ENCODE measurements around the gene SERGEF. TPM values are rescaled to one million over a fixed set of nuclear protein-coding genes. Genes with fewer than 3 reads are reported as not detected.

The SERGEF gene
- total and polyA plus RNA-seq, 2 of the 13 experiments (the other 11 are each of a cell fraction or from before 2014, with no cell fraction given): 54.5 to 114 TPM

- DNase-seq (ENCODE audit: low spot score): no peak
- POLR2A ChIA-PET: no interaction called here
- Histone ChIP-seq H3K27ac (ENCODE audit: extremely low read length, insufficient read depth, low read length) (no peak overlapping the region), H3K27me3 (ENCODE audit: control insufficient read depth in 1 of 2, insufficient read depth in 2 of 2, low read length in 2 of 2) (no peaks in the 10 kb centered on the region), H3K9ac (ENCODE audit: insufficient read depth, low read depth, low read length) (no peak overlapping the region), H4K20me1 (ENCODE audit: insufficient read depth, low read length) (no peaks in the 10 kb centered on the region), H3K9me3 (ENCODE audit: low read length) (no peaks in the 10 kb centered on the region), H2AFZ (ENCODE audit: low read length) (no peak overlapping the region), H3K4me1 (ENCODE audit: insufficient read depth, low read length) (no peaks in the 10 kb centered on the region), H3K36me3 (replicated peaks in 1 of 2; ENCODE audit: control insufficient read depth in 1 of 2, insufficient read depth in 2 of 2, low read length in 2 of 2) (peaks cover 1 to 27% of the 10 kb centered on the region in 2 experiments; a peak in 1 of 5 replicates), H3K79me2 (ENCODE audit: insufficient read depth, low read length) (no peaks in the 10 kb centered on the region), H3K4me3 (replicated peaks in 1 of 3; ENCODE audit: insufficient read depth in 1 of 3, low read depth in 2 of 3, low read length in 3 of 3) (no peak overlapping the region), H3K4me2 (ENCODE audit: low read depth, low read length) (no peak overlapping the region)
- intact Hi-C loops (cut with micrococcal nuclease; ENCODE audit: unreplicated experiment) (no loop called here), in situ Hi-C loops (cut with HindIII; ENCODE audit: extremely low pct_ligation_motif_present, low pct_unique_long_range_greater_than_20kb) (no loop called here)
- CTCF ChIA-PET (ENCODE audit: low intra/inter-chr PET ratio, low total read pairs): no interaction called here
- no TSS peak for BruUV-seq (replicated peaks)
- 100% methylated on average over 1 of the region's 1 CpG for WGBS (ENCODE audit: low lambda C conversion rate)
- FAIRE-seq: no peak
- TF ChIP-seq DZIP1 (CRISPR knock-in tag; IDR thresholded peaks at IDR 0.05): no peak
- no peak for TF ChIP-seq GPN1 (CRISPR knock-in tag; IDR thresholded peaks at IDR 0.05; ENCODE audit: borderline replicate concordance)
- ATAC-seq: no peak
These were observed 160.6 kb downstream of the SERGEF start for GRCh38 chr11:17852246-17852645.

GRCh38 chr11:17851697-17852096 lies 161.2 kb downstream of the SERGEF start:
- Histone ChIP-seq H4K20me1 (ENCODE audit: insufficient read depth, low read length) (no peaks in the 10 kb centered on the region), H3K9me3 (ENCODE audit: low read length) (no peaks in the 10 kb centered on the region), H3K36me3 (replicated peaks in 1 of 2; ENCODE audit: control insufficient read depth in 1 of 2, insufficient read depth in 2 of 2, low read length in 2 of 2) (peaks cover 1 to 25% of the 10 kb centered on the region in 2 experiments; a peak in 1 of 5 replicates), H2AFZ (ENCODE audit: low read length) (no peak overlapping the region), H3K4me1 (ENCODE audit: insufficient read depth, low read length) (no peaks in the 10 kb centered on the region), H3K27me3 (ENCODE audit: control insufficient read depth in 1 of 2, insufficient read depth in 2 of 2, low read length in 2 of 2) (no peaks in the 10 kb centered on the region), H3K4me3 (replicated peaks in 1 of 3; ENCODE audit: insufficient read depth in 1 of 3, low read depth in 2 of 3, low read length in 3 of 3) (no peak overlapping the region), H3K27ac (ENCODE audit: extremely low read length, insufficient read depth, low read length) (no peak overlapping the region), H3K4me2 (ENCODE audit: low read depth, low read length) (no peak overlapping the region), H3K79me2 (ENCODE audit: insufficient read depth, low read length) (no peaks in the 10 kb centered on the region), H3K9ac (ENCODE audit: insufficient read depth, low read depth, low read length) (no peak overlapping the region)
- no peak for ATAC-seq
- in situ Hi-C loops (cut with HindIII; ENCODE audit: extremely low pct_ligation_motif_present, low pct_unique_long_range_greater_than_20kb) (no loop called here), intact Hi-C loops (cut with micrococcal nuclease; ENCODE audit: unreplicated experiment) (no loop called here)
- ChIA-PET POLR2A (no interaction called here), CTCF (ENCODE audit: low intra/inter-chr PET ratio, low total read pairs) (no interaction called here)
- no TSS peak for BruUV-seq (replicated peaks)
- no peak for FAIRE-seq
- WGBS (ENCODE audit: low lambda C conversion rate): 94% methylated on average over 1 of the region's 1 CpG
- DNase-seq (ENCODE audit: low spot score): no peak
- TF ChIP-seq SOX6 (IDR thresholded peaks at IDR 0.05) (no peak), SOX6 (CRISPR knock-in tag; IDR thresholded peaks at IDR 0.05) (no peak), TFDP2 (CRISPR knock-in tag; IDR thresholded peaks at IDR 0.05) (no peak), NONO (IDR thresholded peaks at IDR 0.05) (no peak), NONO (CRISPR knock-in tag; conservative IDR thresholded peaks at IDR 0.05) (no peak), ZMYM2 (CRISPR knock-in tag; IDR thresholded peaks at IDR 0.05) (no peak), SMAD1 (CRISPR knock-in tag; IDR thresholded peaks at IDR 0.05; ENCODE audit: borderline replicate concordance, low read depth) (no peak), NR2F6 (IDR thresholded peaks at IDR 0.05) (no peak), NR2F6 (CRISPR knock-in tag; IDR thresholded peaks at IDR 0.05) (no peak), ZNF572 (CRISPR knock-in tag; IDR thresholded peaks at IDR 0.05) (no peak), PHF8 (CRISPR knock-in tag; IDR thresholded peaks at IDR 0.05) (no peak), ESRRA (CRISPR knock-in tag; IDR thresholded peaks at IDR 0.05; ENCODE audit: low read depth) (no peak), BRD4 (CRISPR knock-in tag; IDR thresholded peaks at IDR 0.05) (no peak), ZFP41 (CRISPR knock-in tag; IDR thresholded peaks at IDR 0.05; ENCODE audit: borderline replicate concordance) (no peak), NFIC (IDR thresholded peaks at IDR 0.05; ENCODE audit: low read length) (no peak)
